HG03175 (cell line): Measurements from ENCODE around the gene ZC3H12C.
A peak's percentile ranks its signal among the peaks of the same experiment; 100 is the strongest.
"Not testable (repeated sequence)": the region's sequence is repeated elsewhere in the genome, so short reads cannot be mapped to it uniquely, and the experiment has no call there.

Experiments used
- ATAC-seq: cut with Tn5 transposase; IDR thresholded peaks from one replicate; pipeline ENCODE4 v1.9.1; 2021; ENCODE audit warnings: mild to moderate bottlenecking, moderate library complexity; ENCODE audit not compliant: unreplicated experiment

The ZC3H12C gene

DNA sequence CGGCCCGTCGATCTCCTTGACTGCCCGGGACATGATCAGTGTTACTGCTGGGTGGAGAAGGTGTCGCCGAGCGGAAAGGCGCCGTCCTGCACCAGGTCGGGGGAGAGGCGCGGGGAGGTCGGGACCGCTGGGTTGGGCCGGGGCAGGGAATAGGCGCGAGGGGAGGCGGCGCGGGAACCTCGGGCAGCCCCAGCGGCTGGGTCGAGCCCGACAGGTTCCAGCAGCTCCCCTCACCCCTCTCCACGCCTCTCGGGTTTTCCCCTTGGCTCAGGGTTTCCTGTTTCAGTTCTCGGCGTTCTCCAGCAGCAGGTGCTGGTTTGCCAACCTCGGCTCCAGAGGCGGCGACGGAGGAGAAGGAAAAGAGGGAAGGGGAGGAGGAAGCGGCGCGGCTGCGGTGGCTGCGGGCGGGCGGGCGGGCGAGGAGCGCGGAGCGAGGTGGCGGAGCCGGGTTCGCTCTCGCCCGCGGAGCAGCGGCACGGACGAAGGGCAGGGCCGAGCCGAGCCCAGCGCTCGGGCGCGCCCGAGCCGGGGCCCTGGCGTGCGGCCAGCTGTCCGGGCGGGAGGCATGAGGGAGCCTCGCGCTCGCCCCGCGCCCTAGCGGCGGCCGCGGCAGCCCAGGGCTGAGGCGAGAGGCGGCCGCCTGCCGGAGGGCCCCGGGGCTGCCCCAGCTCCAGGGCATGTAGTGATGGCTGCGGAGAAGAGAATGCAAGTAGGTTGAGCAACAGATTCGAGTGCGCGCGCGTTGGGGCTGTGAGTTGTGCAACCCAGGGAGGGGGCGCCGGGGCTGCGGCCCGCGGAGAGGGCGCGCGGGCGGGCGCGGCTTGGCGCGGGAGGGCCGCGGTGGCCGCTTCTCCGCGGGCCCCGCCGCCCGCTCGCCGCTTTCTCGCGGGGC, at the start of gene ZC3H12C:
ZC3H12C (plus strand) TSS at position 878 of the 892 bp plus-strand sequence. CDS start 20 bp downstream, outside the sequence.
- ATAC-seq = peak; percentile 65

DNA sequence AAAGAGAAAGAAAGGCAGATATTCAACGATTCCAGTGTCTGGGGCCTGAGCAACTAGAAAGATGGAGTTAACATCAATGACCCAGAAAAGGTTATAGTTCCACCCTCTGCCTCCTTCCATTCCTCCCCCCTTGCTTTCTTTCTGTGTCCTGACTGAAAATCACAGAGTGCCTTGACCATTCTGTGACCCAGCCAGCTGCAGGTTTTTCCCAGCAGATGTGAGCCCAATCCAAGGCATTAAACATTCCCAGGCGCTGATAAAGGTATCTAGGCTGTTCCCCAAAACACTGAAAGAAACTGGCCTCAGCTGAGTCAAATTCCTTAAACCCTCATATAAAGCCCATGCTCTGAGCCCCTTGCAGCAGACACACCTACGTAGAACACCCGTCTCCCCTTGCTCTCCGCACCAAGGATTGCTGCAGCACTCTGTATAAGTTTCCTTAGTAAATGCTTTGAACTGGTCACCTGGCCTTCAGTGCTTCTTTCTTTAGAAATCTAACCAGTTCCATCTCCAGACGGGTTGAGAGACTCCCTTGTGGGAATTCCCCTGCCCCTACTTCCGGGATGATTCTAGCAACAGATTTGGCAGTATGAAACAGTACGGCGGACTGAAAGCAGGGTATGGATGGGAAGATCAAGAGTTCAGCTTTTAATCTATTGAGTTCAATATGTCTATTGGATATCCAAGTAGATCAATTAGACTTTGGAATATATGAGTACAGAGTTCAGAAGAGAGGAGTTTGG, 48.8 kb upstream of the ZC3H12C start:
- no peak for ATAC-seq

DNA sequence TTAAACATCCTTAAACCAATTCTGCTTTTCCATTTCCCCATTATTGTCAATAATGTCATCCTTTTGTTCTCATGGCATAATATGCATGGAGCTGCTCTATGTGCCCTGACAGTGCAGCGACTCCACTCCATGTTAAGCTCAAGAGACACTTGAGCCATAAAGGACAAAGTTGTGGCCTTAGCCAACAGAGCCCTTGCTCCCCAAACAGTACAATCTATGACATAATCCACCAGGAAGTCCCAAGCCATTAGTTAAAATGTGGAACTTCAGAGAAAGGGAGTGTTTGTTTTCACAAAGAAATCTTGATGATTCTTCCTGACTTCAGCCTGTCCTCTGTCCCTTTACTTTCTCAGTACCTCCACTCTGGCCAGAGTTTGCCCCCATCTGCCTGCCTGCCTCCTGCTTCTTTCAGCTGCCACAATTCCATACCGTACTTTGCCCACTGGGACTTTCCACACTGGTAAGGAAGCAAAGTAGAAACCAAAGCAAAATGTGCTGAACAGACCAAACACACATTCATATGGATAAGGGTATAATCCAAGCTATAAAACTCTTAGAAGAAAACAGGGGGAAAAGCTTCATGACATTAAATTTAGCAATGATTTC, 46.3 kb upstream of the ZC3H12C start:
- ATAC-seq = no peak

DNA sequence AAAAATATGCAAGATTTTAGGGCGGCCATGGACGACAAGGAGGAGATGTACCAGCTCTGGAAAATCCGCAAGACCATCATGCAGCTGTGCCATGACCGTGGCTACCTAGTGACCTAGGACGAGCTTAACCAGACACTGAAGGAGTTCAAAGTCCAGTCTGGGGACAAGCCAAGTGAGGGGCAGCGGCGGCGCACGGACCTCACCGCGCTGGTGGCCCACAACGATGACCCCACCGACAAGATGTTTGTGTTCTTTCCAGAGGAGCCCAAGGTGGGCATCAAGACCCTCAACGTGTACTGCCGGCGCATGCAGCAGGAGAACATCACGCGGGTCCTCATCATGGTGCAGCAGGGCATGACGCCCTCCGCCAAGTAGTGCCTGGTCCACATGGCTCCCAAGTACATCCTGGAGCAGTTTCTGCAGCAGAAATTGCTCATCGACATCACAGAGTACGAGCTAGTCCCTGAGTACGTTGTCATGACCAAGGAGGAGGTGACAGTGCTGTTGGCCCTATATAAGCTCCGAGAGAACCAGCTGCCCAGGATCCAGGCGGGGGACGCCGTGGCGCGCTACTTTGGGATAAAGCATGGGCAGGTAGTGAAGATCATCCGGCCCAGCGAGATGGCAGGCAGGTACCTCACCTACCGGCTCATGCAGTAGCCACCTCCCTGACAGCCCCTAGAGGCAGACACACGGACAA, 43.5 kb upstream of the ZC3H12C start:
- ATAC-seq = no peak

DNA sequence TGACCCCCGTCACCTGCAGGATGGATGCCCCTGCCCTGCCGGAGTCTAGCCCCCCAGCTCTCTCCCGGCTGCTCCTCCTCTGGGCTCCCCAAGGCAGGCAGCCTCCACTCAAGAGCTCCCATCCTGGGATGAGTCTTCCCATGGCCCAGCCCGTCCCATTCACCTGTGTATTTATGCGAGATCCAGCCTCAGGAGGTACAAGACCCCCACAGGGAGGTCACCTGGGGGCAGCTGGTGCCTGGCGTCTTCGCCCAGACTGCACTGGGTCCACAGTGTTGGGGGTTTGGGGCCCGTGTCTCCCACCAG, 43.0 kb upstream of the ZC3H12C start:
- ATAC-seq = no peak

DNA sequence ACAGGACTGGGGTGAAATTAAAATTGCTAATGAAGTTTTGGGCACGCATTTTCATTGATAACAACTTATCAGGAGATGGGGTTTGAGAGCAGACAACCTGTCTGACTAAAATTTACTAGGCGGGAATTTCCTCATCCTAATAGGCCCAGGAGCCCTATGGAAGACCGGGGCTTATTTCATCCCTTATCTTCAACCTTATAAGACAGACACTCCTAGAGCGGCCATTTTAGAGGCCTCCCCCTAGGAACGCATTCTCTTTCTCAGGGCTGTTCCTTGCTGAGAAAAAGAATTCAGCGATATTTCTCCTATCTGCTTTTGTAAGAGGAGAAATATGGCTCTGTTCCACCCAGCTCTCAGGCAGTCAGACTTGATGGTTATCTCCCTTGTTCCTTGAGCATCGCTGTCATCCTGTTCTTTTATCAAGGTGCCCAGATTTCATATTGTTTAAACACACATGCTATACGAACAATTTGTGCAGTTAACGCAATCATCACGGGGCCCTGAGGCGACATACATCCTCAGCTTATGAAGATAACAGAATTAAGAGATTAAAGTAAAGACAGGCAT, 39.3 kb upstream of the ZC3H12C start:
- no peak for ATAC-seq

DNA sequence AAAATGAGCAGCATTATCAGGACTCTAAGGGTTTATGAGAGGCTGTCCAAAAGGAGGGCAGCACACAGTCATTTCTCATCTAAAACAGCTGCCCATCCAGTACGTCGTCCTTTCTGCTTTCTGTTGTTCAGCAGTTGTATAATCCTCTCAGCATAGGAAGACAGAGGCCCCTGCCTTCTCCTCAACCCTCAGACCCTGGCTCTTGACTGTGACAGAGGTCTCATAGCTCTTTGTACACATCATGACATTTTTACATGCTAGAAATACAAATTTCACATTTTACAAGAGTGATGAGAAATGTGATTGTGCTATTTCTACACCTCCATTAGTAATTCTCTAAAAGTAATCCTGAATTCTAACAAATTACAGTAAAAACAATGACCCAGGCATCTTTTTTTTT, 36.2 kb upstream of the ZC3H12C start:
- no peak for ATAC-seq

DNA sequence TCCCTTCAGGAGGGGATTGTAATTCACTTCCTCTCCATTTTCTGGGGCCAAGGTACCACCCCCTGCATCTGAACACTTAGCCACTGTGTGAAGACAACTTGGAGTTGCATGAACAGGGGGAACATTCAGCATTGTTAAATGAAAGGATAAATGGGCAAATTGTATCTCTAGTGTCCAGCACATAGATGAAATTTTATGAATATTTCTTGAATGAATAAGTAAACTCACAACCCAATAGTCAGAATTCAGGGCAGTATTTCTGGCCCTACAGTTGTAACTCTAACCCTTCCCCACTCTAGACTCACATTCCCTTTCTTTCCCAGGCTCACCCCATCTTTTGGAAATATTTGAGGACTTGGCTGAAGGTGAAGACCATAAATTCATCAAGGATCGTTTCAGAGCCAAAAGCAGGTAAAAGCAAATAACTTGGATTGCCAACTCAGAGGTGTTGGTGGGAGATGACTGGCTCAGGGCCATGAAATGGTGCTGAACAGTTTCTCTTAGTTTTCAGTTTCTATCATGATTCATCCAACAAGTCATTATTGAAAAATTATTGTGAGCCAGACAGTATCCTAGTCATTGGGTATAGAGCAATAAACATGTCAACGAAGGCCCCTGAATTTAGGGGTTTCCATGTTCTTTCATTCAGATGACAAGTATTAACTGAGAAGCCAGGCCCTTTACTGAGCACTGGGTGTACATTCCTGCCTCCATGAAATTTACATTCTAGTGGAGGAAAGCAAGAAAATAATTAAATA, 33.3 kb upstream of the ZC3H12C start:
- no peak for ATAC-seq

DNA sequence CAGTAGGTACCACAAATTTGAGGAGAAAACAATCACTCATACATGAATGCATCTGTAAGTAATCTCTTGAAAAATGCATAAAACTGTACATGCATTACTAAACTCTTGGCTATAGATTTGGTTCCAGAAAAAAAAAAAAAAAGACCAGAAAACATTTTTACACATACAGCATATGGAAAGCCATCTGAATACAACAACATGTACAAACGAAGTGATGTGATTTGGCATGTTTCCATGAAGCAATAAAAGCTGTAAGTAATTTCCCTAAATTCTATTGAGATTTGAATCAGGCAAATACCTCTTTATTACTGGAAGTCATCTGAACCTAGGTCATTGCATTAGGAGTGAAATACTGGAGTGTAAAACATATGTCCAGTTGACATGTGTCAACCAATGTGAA, 31.9 kb upstream of the ZC3H12C start:
- no peak for ATAC-seq

DNA sequence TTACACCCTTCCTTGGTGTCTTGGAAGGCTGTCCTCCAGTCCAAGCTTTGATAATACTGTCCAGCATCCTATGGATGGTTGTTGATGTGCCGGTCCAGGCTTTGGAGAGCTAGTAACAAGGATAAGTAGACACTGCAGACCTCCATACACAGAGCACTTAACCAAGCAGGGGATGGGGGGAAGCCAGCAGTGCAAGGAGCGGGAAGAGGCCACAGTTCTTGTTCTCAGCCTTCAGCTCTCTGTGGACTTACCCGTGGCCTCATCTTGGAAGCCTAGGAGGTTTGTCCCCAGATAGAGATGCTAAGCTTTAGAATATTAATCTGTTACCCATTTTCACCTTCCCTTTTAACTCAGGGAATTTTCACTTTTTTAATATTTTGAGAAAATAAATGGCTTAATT, 30.9 kb upstream of the ZC3H12C start:
- ATAC-seq = no peak

DNA sequence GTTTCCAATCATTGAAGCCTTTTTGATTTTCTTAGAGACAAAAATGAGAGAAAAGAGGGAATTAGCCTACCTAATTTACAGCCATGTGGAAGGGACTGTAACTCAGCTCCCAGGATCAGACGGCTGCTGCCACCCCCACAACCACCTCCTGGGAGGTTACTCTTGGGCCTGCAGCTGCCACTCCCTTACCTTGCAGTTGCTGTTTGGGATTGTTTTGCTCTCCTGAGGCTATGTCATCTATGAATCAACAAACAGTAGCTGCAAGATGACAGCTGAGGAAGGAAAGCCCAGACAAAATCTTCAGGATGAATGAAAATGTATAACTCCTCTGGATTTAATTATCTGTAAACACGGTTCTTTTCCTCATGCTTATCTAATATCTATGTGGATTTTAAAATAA, 28.0 kb upstream of the ZC3H12C start:
- no peak for ATAC-seq

DNA sequence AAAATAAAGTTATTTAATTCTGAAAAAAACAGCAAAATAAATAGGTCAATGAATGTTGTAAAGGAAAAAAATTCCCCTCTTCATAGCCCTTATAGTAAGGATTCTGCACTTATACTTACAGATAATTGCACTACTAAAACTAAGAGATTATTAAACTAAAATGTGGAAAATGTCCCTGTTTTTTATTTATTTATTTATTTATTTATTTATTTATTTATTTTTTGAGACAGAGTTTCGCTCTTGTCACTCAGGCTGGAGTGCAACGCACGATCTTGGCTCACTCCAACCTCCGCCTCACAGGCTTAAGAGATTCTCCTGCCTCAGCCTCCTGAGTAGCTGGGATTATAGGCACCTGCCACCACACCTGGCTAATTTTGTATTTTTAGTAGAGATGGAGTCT, 25.2 kb upstream of the ZC3H12C start:
- ATAC-seq = not testable (repeated sequence)

DNA sequence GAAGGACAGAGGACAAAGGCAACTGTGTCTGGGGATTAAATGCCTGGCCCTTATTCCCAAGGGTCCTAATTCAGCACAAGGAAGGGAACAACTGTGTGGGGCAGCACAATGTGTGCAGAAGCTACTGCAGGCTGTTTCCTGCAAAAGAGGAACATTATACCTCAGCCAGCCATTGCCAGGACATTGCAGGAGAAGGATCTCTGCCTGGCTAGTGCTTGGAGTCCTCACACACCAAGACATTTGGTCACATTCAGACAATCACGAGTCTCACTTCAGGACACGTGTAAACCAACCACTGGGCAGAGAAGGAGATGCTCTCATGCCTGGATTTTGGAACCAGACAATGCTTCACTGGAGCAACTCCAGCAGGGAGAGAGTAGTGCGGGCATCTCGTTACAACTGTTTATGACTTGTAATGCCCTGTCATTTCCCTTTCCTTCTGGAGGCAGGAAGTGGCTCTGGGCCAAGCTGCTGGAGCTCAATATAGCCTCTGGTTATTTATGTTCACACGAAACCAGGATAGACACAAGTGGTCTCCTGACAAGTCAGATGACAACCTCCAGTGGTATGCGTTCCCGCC, 23.9 kb upstream of the ZC3H12C start:
- ATAC-seq = no peak

DNA sequence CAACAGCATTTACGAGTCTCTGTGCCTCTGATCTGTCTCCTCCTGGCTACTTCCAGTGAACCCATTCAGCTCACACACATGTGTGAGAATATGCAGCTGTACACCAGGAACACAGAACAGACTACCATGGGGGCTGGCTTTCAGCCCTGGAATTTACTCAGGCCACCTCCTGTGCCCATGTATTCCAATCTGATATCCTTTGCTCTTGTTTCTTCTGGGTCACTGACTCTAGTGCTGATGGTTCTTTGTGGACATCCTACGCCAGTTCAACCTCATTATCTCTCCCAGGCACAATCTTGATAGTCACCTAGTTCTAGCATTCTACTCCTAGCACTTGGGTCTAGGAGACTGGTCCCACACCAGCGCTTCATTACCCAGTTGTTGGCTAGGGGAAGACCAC, 23.0 kb upstream of the ZC3H12C start:
- ATAC-seq = no peak

DNA sequence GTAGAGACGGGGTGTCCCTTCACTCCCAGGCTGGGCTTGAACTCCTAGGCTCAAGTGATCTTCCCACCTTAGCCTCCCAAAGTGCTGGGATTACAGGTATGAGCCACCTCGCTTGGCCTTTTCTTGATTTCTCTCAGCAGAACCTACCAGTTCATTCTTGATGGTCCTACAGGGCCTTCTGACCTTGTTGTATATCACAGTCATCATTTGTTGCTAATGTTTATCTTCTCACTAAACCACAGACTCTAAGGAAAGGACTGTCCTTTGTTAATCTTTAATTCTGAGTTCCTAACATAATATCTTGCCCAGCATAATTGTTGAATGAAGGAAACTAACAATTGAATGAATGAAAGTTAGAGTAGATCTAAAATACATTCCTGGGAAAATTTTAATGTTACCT, 22.0 kb upstream of the ZC3H12C start:
- ATAC-seq = peak; percentile 65

DNA sequence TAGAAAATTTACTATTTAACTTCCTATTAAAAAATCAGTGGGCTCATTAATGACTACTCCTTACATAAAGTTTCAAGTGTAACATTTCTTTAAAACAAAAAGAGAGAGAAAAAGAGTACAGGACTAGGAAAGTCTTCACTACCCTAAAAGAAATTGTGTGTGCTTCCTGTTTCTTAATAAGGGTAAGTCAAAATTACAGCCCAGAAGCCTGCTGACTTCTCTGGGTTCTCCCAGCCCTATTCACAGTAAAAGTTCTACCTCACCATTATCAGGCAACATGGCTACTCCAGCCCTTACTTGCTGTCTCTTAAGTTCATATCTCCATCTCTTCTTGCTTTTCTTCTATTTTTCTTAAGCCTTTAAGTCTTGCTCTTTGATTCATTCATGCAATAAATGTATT, 20.3 kb upstream of the ZC3H12C start:
- ATAC-seq = no peak

DNA sequence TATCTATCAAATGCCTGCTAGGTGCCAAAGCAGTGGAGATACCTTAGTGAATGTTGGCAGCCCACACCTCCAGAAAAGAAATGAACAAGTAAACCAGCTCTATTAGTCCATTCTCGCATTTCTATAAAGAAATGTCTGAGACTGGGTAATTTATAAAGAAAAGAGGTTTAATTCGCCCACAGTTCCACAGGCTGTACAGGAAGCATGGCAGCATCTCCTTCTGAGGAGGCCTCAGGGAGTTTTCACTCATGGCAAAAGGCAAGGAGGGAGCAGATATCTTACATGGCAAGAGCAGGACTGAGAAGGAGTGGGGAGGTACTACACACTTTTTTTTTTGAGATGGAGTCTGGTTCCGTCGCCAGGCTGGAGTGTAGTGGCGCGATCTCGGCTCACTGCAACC, 18.7 kb upstream of the ZC3H12C start:
- ATAC-seq = no peak

DNA sequence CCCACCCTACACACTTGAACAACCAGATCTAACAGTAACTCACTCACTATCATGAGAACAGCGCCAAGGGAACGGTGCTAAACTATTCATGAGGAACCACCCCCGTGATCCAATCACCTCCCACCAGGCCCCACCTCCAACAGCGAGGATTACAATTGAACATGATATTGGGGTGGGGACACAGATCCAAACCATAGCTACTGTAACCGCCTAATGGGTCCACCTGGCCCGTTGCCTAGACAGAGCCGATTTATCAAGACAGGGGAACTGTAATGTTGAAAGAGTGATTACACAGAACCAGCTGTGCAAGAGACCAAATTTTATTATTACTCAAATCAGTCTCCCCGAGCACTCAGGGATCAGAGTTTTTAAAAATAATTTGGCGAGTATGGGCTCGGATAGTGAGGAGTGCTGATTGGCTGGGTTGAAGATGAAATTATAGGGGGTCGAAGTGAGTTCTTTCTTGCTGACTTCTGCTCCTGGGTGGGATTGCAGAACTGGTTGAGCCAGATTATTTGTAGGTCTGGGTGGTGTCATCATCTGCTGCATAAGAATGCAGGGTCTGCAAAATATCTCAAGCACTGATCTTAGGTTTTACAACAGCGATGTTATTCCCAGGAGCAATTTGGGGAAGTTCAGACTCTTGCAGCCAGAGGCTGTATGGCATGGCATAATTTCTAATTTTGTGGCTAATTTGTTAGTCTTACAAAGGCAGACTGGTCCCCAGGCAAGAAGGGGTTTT, 17.9 kb upstream of the ZC3H12C start:
- ATAC-seq = no peak

DNA sequence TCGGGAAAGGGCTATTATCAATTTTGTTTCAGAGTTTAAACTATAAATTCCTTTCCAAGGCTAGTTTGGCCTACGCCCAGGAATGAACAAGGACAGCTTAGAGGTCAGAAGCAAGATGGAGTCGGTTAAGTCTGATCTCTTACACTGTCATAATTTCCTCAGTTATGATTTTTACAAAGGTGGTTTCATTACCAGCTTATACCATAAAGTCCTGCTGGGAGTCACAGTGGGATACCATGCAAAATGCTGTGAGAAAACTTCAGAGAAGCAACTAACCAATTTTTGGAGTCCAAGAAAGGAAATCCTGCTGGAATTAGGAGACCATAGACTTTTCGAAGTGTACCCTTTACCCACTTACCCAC, 17.4 kb upstream of the ZC3H12C start:
- ATAC-seq = no peak
